T47D (cell line): ENCODE results near the gene TSEN34.
"Not testable (repeated sequence)": the region's sequence is repeated elsewhere in the genome, so short reads cannot be mapped to it uniquely, and the experiment has no call there.

ENCODE experiments used
- DNase-seq, 2 experiments: peaks; one replicate each; pipeline versions ENCODE4 v3.0.0 to v3.0.0-alpha.2; 2011 to 2012; ENCODE audit warnings: low read depth in 1 of 2, low spot score in 1 of 2
- JUND ChIP-seq: IDR thresholded peaks from 2 replicates; pipeline ENCODE4 v1.6.1; 2012; ENCODE audit warnings: low read depth
- in situ Hi-C: cut with HindIII; loops from 2 replicates; pipeline ENCODE4 v1.10.0; 2016; ENCODE audit warnings: low sequenced_read_pairs, low pct_unique_long_range_greater_than_20kb

Gene TSEN34

GRCh38 chr19:54209811-54210494 lies 18.8 kb downstream of the TSEN34 start:
- peak in 1 of 2 experiments; percentile 64 for DNase-seq
- in situ Hi-C loops: no loop called here
- no peak for TF ChIP-seq JUND

- in situ Hi-C loops: no loop called here
- no peak for TF ChIP-seq JUND
These were observed 20.1 kb downstream of the TSEN34 start for GRCh38 chr19:54211235-54211634.

GRCh38 chr19:54214217-54214616 lies 23.1 kb downstream of the TSEN34 start:
- in situ Hi-C loops: not testable (repeated sequence)

More at GRCh38 chr19:54211235-54211634, 20.1 kb downstream of the TSEN34 start:
- DNase-seq: no peak

DNA sequence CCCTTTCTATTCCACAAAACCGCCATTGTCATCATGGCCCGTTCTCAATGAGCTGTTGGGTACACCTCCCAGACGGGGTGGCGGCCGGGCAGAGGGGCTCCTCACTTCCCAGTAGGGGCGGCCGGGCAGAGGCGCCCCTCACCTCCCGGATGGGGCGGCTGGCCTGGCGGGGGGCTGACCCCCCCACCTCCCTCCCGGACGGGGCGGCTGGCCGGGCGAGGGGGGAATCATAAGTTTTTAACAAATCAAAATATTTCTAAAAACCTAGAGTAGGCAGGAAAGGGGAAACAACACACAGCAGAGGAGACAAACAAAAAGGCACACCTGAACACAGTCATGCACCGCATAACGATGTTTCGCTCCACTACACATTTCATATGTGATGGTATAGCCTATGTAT lies 23.6 kb downstream of the TSEN34 start:
- DNase-seq, in situ Hi-C loops: not testable (repeated sequence)

More at GRCh38 chr19:54214217-54214616, 23.1 kb downstream of the TSEN34 start:
- not testable (repeated sequence) for DNase-seq

GRCh38 chr19:54216869-54217268 lies 25.8 kb downstream of the TSEN34 start:
- DNase-seq: no peak
- TF ChIP-seq JUND: no peak
- in situ Hi-C loops: no loop called here

DNA sequence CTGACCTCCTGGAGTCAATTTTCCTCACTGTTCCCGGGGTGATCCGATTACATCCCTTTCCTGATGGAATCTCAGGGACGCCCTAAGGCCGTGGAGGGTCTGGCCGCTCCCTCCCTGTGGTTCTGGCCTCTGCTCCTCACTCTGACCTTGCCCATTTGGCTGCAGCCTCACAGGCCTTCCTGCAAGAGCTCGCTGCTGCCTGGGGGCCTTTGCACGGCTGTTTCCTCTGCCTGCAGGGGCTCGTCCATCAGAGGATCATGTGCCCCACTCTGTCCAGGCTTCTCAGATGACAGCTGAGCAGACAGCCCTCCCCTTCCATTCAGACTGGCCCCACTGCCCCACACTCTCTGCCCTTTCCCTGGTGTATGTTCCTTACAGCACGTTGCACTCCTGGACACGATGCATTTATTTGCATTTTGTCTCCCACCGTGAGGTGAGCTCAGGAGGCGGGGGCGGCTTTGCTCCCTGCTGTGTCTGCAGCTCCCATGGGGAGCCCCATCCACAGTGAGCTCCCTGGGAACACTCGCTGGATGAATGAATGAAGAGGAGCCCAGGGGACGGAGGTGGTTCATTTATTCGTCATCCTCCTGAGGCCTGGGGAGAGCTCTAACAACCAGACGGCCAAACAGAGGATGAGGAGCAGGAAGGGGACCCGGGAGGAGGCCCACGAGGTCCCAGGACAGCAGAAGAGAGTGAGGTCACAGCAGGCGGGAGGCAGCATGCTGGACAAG lies 26.6 kb downstream of the TSEN34 start:
- DNase-seq, in situ Hi-C loops: not testable (repeated sequence)

- no peak for TF ChIP-seq JUND
- in situ Hi-C loops: no loop called here
- DNase-seq: no peak
These were observed 27.2 kb downstream of the TSEN34 start for GRCh38 chr19:54218259-54218658.

DNA sequence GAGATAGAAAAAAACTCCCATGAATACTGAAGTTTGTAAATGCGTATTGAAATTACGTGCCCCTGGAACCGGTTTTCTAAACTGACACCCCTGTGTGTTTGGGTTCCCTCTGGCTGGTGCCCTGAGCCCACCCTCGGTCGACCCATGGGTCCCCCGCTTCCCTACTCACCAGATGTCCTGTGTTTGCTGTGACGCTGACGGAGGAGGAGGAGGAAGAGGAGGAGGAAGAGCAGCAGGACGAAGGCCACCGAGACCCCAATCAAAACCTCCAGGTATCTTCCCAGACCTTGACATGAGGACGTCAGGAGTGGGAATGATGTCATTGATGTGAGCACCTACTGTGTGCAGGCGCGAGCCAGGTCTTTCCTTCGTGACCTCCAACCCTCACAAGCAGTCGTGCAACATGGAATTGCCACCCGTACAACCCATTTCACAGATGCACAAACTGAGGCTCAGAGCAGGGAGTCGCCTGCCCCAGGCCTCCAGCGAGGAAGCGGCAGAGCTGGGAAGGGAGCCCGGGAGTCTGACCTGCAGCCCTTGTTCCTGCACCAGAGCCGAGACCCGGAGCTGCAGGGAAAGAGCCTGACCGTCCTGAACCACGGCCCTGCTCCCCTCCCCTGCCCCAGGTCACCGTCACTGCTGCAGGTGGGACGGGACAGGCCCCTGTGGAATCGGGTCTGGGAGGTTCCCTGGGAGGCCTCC lies 28.0 kb downstream of the TSEN34 start:
- in situ Hi-C loops: no loop called here

DNA sequence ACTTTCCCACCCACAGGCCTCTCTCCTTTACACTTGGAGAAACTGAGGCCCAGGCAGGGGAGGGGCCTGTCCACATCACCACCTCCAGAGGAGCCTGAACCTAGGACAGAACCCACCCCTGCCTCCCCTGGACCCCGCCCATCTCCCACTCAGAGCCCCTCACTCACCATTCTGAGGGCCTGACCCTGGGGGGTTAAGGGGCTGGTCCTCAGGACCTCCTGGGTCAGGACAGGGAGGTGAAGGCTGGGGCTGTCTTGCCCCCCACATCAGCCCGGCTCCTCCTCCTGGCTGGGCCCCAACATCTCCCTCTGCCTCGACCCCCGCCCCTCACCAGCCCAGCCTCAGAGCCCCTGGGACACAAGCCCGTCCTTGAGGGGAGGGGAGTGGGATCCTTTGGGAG lies 28.6 kb downstream of the TSEN34 start:
- DNase-seq, in situ Hi-C loops: not testable (repeated sequence)

More for the DNA sequence above, 28.0 kb downstream of the TSEN34 start:
- TF ChIP-seq JUND: no peak
- no peak for DNase-seq

GRCh38 chr19:54221947-54222346 lies 30.8 kb downstream of the TSEN34 start:
- DNase-seq, in situ Hi-C loops: not testable (repeated sequence)

DNA sequence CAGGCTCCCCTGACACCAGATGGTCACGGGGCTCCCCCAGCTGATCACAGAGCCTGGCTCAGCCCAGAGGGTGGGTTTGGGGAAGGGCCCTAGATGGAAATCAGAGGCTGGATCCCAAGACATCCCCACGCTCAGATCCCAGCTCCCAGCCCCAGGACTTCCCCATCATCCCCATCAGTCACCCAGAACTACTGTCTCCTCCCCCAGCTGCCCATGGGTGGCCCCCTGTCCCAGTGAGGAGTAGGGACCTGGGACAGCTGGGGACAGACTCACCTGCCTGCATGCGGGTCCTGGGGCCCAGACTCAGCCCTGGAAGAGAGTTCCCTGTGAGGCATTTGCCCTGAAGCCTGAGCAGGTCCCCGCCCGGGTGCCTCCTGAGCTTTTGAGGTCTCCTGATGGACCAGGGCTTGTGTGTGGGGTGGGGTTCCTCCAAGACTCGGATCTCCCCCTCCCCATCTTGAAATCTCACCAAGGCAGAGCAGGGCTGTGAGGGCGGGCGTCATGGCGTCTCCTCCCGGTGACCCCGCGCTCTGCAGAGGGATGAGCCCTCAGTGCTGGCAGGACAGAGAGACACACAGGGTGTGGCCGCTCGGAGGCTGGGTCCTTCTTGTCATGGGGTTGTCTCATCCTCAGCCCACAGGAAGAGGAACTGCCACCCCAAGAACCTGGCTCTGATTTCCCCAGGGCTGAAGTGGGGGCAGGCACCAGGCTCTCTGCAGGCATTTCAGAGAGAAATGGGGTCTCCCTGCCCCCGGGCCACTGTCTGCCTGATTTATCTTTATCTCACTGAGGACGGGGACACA lies 31.6 kb downstream of the TSEN34 start, which contains the start of gene LILRB3:
Gene LILRB3, minus strand, starts transcription at position 534 of the 803 bp plus-strand sequence. Its CDS starts 31 bp downstream, at position 503.
- DNase-seq, in situ Hi-C loops: not testable (repeated sequence)

GRCh38 chr19:54223277-54223936 lies 32.3 kb downstream of the TSEN34 start:
- in situ Hi-C loops: not testable (repeated sequence)

GRCh38 chr19:54223937-54224281 lies 32.8 kb downstream of the TSEN34 start:
- DNase-seq, in situ Hi-C loops: not testable (repeated sequence)

More at GRCh38 chr19:54223277-54223936, 32.3 kb downstream of the TSEN34 start:
- DNase-seq: not testable (repeated sequence)

- in situ Hi-C loops, DNase-seq: not testable (repeated sequence)
These were observed 33.5 kb downstream of the TSEN34 start for GRCh38 chr19:54224619-54225018.
